ENCODE data around the gene EPN2. TPM values are rescaled to one million over a fixed set of nuclear protein-coding genes. Genes with fewer than 3 reads are reported as not detected.

Gene EPN2
- total and polyA plus RNA-seq, 10 of the 15 experiments (the other 5 are each of a cell fraction or from before 2014, with no cell fraction given): 0.26 to 8.4 (median 4.7) TPM

DNA sequence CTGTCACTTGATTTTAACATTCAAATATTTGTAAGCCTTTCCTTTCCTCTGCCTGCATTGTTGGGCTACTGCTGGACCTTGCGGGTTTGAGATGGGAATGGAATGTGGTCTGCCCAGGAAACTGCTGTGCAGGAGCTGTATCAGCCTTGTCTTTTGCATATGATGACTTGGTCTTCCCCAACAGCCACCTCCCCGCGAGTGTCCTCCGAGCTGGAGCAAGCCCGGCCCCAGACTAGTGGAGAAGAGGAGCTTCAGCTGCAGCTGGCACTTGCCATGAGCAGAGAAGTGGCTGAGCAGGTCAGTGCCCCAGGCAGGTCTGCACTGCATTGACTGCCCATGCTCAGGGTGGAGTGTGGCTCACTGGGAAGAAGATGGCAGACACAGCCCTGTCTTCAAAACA, 72.5 kb downstream of the EPN2 start:
- no peak overlapping the region for H3K4me2 ChIP-seq (ENCODE audit: control insufficient read depth, insufficient read depth)
- ChIA-PET RAD21 (ENCODE audit: unreplicated experiment) (no interaction called here), POLR2A (no interaction called here), CTCF (interaction anchor here (0.6 kb wide), 1 partner anchor 684 kb away, joined by 3 read pairs; no protein-coding TSS in a partner anchor), SMC1A (ENCODE audit: uncharacterized antibody, unreplicated experiment) (no interaction called here)
- peaks cover 25% of the 10 kb centered on the region for H3K4me1 ChIP-seq (ENCODE audit: control insufficient read depth, insufficient read depth, low read length)
- intact Hi-C loops (cut with micrococcal nuclease; ENCODE audit: unreplicated experiment): no loop called here
- BruUV-seq (replicated peaks): no TSS peak
- DNase-seq (ENCODE audit: low read depth, low spot score) (no peak), ATAC-seq (no peak), FAIRE-seq (no peak)
- no peak overlapping the region for H3K27ac ChIP-seq (ENCODE audit: control insufficient read depth, insufficient read depth)
- 97% methylated on average over 5 of the region's 5 CpGs for WGBS (ENCODE audit: insufficient coverage, insufficient replicate concordance, low lambda C conversion rate, missing lambda C conversion rate)
- TF ChIP-seq, protein P1, sequence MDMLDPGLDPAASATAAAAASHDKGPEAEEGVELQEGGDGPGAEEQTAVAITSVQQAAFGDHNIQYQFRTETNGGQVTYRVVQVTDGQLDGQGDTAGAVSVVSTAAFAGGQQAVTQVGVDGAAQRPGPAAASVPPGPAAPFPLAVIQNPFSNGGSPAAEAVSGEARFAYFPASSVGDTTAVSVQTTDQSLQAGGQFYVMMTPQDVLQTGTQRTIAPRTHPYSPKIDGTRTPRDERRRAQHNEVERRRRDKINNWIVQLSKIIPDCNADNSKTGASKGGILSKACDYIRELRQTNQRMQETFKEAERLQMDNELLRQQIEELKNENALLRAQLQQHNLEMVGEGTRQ (IDR thresholded peaks at IDR 0.05; ENCODE audit: borderline replicate concordance, low read depth, low read length): no peak
- H3K79me2 ChIP-seq (ENCODE audit: control insufficient read depth, insufficient read depth, low read length): no peaks in the 10 kb centered on the region
- no peak overlapping the region for H3K9ac ChIP-seq (ENCODE audit: control insufficient read depth, insufficient read depth, low read length)
- in situ Hi-C loops (cut with MboI): no loop called here
- H3K9me3 ChIP-seq (replicated peaks; ENCODE audit: control insufficient read depth, insufficient read depth, low read length): no peaks in the 10 kb centered on the region
- H3K27me3 ChIP-seq (replicated peaks in 1 of 2; ENCODE audit: control insufficient read depth in 2 of 2, insufficient read depth in 2 of 2, low read length in 1 of 2): no peaks in the 10 kb centered on the region; a peak in 1 of 4 replicates
- no peaks in the 10 kb centered on the region; a peak in 1 of 4 replicates for H3K36me3 ChIP-seq (ENCODE audit: control insufficient read depth in 2 of 2, insufficient read depth in 2 of 2, low read length in 1 of 2)
- H4K20me1 ChIP-seq (ENCODE audit: control insufficient read depth, insufficient read depth): peaks cover 3% of the 10 kb centered on the region; the same call in 1 of the 2 replicates
- H2AFZ ChIP-seq (ENCODE audit: control insufficient read depth, low read depth, low read length): no peak overlapping the region
- H3K4me3 ChIP-seq: no peak overlapping the region

DNA sequence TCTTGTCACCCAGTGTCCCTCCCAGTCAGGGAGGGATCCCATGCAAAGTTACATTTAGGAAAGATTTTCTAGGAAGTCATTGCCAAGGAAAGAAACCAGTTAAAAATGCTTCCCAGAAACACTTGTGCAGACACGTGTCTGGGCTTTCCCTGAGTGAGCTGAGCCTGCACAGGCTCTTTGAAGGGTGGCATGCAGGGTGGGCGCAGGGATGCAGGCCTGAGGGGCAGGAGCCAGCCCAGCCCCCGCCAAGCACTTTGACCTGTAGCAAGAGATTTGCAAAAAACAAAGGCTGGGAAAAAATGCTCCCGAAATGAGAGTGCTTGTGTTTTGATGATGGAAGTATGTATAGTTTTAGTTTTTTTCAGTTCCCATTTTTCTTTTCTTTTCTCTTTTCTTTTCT, 73.0 kb downstream of the EPN2 start:
- ChIA-PET POLR2A (no interaction called here), RAD21 (ENCODE audit: unreplicated experiment) (no interaction called here), SMC1A (ENCODE audit: uncharacterized antibody, unreplicated experiment) (no interaction called here), CTCF (interaction anchor here (0.6 kb wide), 1 partner anchor 684 kb away, joined by 3 read pairs; no protein-coding TSS in a partner anchor)
- no peak for ATAC-seq
- TF ChIP-seq HCFC1 (IDR thresholded peaks at IDR 0.05; ENCODE audit: low read length): no peak
- no peak for TF ChIP-seq CBFB (IDR thresholded peaks at IDR 0.05; ENCODE audit: low read depth)
- no peak for TF ChIP-seq IRF5 (IDR thresholded peaks at IDR 0.05; ENCODE audit: borderline replicate concordance)
- H3K4me2 ChIP-seq (ENCODE audit: control insufficient read depth, insufficient read depth): no peak overlapping the region
- H3K27me3 ChIP-seq (replicated peaks in 1 of 2; ENCODE audit: control insufficient read depth in 2 of 2, insufficient read depth in 2 of 2, low read length in 1 of 2): no peaks in the 10 kb centered on the region; a peak in 1 of 4 replicates
- H3K79me2 ChIP-seq (ENCODE audit: control insufficient read depth, insufficient read depth, low read length): no peaks in the 10 kb centered on the region
- BruUV-seq (replicated peaks): no TSS peak
- in situ Hi-C loops (cut with MboI) (no loop called here), intact Hi-C loops (cut with micrococcal nuclease; ENCODE audit: unreplicated experiment) (no loop called here)
- no peaks in the 10 kb centered on the region for H3K9me3 ChIP-seq (replicated peaks; ENCODE audit: control insufficient read depth, insufficient read depth, low read length)
- peaks cover 24% of the 10 kb centered on the region for H3K4me1 ChIP-seq (ENCODE audit: control insufficient read depth, insufficient read depth, low read length)
- no peak overlapping the region for H3K9ac ChIP-seq (ENCODE audit: control insufficient read depth, insufficient read depth, low read length)
- no peak for FAIRE-seq
- 31% methylated on average over 4 of the region's 4 CpGs for WGBS (ENCODE audit: insufficient coverage, insufficient replicate concordance, low lambda C conversion rate, missing lambda C conversion rate)
- no peaks in the 10 kb centered on the region; a peak in 1 of 4 replicates for H3K36me3 ChIP-seq (ENCODE audit: control insufficient read depth in 2 of 2, insufficient read depth in 2 of 2, low read length in 1 of 2)
- no peak overlapping the region for H3K27ac ChIP-seq (ENCODE audit: control insufficient read depth, insufficient read depth)
- H3K4me3 ChIP-seq: no peak overlapping the region
- no peak for DNase-seq (ENCODE audit: low read depth, low spot score)
- no peak overlapping the region for H2AFZ ChIP-seq (ENCODE audit: control insufficient read depth, low read depth, low read length)
- peaks cover 3% of the 10 kb centered on the region; the same call in 1 of the 2 replicates for H4K20me1 ChIP-seq (ENCODE audit: control insufficient read depth, insufficient read depth)

All from GM12878 (cell line).